IgD-negative memory B cell (primary cell): Measurements from ENCODE around the gene NUBP2. TPM values are rescaled to one million over a fixed set of nuclear protein-coding genes. Genes with fewer than 3 reads are reported as not detected.

Experiments used
- H3K27ac Mint-ChIP-seq, 3 donors: one replicate each; pipeline ENCODE4 v1.8.0; 2020 to 2022; ENCODE audit warnings: mild to moderate bottlenecking in 3 of 3, mixed read lengths in 3 of 3, moderate library complexity in 1 of 3
- H3K27me3 Mint-ChIP-seq: one replicate; pipeline ENCODE4 v1.8.0; 2021; ENCODE audit warnings: mixed read lengths
- H3K36me3 Mint-ChIP-seq: one replicate; pipeline ENCODE4 v1.8.0; 2020; ENCODE audit warnings: mild to moderate bottlenecking, mixed read lengths
- H3K4me1 Mint-ChIP-seq, 3 donors: one replicate each; pipeline ENCODE4 v1.8.0; 2020 to 2022; ENCODE audit warnings: mixed read lengths in 3 of 3, mild to moderate bottlenecking in 1 of 3
- H3K4me3 Mint-ChIP-seq, 4 donors: one replicate each; pipeline ENCODE4 v1.8.0; 2020 to 2022; ENCODE audit warnings: mild to moderate bottlenecking in 4 of 4, mixed read lengths in 4 of 4, moderate library complexity in 3 of 4
- H3K9me3 Mint-ChIP-seq, 3 donors: one replicate each; pipeline ENCODE4 v1.8.0; 2020 to 2021; ENCODE audit warnings: mixed read lengths in 3 of 3, mild to moderate bottlenecking in 1 of 3
- polyA plus RNA-seq: library from polyadenylated mRNA; unstranded; fragments of 300-500 nt; fragmentation: Illumina TruSeq; gene quantifications from one replicate; pipeline ENCODE4 v1.2.3, GENCODE V29; 2021

Gene NUBP2
- polyA plus RNA-seq: 76.9 TPM

- Mint-ChIP-seq H3K4me3 (peak within 1 kb of the TSS; percentile 90 to 96 (median 94)), H3K27ac (peak within 1 kb of the TSS; percentile 67 to 93 (median 87)), H3K36me3 (no peaks in the 10 kb centered on the region), H3K27me3 (no peaks in the 10 kb centered on the region), H3K4me1 (peaks cover 0 to 13% (median 5%) of the 10 kb centered on the region in 3 donors), H3K9me3 (no peaks in the 10 kb centered on the region)
Measured at GRCh38 chr16:1782408-1783264, at the start of gene NUBP2, which contains the start of gene SPSB3. TSS of gene NUBP2 (plus strand) at chr16:1782960. CDS start at chr16:1783021, 61 bp downstream. TSS of gene SPSB3 (minus strand) at chr16:1782571. CDS start at chr16:1781483, 1,088 bp downstream.

- Mint-ChIP-seq H3K4me3 (no peak overlapping the region), H3K4me1 (no peaks in the 10 kb centered on the region), H3K9me3 (peaks cover 0 to 1% (median 0%) of the 10 kb centered on the region in 3 donors), H3K27ac (no peak overlapping the region), H3K27me3 (no peaks in the 10 kb centered on the region), H3K36me3 (no peaks in the 10 kb centered on the region)
Measured at GRCh38 chr16:1734123-1734522, 48.6 kb upstream of the NUBP2 start.

GRCh38 chr16:1734816-1735215 is 47.9 kb upstream of the NUBP2 start:
- Mint-ChIP-seq H3K27ac (peak overlapping the region in 1 of 3 donors; percentile 12), H3K4me1 (no peaks in the 10 kb centered on the region), H3K4me3 (no peak overlapping the region), H3K27me3 (no peaks in the 10 kb centered on the region), H3K36me3 (no peaks in the 10 kb centered on the region), H3K9me3 (no peaks in the 10 kb centered on the region)

GRCh38 chr16:1740234-1740633 is 42.5 kb upstream of the NUBP2 start:
- H3K4me3 Mint-ChIP-seq: no peak overlapping the region
- no peak overlapping the region for H3K27ac Mint-ChIP-seq
- no peaks in the 10 kb centered on the region for H3K27me3 Mint-ChIP-seq
- H3K9me3 Mint-ChIP-seq: no peaks in the 10 kb centered on the region
- no peaks in the 10 kb centered on the region for H3K36me3 Mint-ChIP-seq
- no peaks in the 10 kb centered on the region for H3K4me1 Mint-ChIP-seq

GRCh38 chr16:1740781-1741490 is 41.8 kb upstream of the NUBP2 start:
- H3K36me3 Mint-ChIP-seq: no peaks in the 10 kb centered on the region
- H3K4me3 Mint-ChIP-seq: no peak overlapping the region
- no peaks in the 10 kb centered on the region for H3K27me3 Mint-ChIP-seq
- H3K4me1 Mint-ChIP-seq: no peaks in the 10 kb centered on the region
- H3K9me3 Mint-ChIP-seq: no peaks in the 10 kb centered on the region
- peak overlapping the region in 1 of 3 donors; percentile 76 for H3K27ac Mint-ChIP-seq

- Mint-ChIP-seq H3K9me3 (no peaks in the 10 kb centered on the region), H3K4me3 (no peak overlapping the region), H3K4me1 (no peaks in the 10 kb centered on the region), H3K36me3 (no peaks in the 10 kb centered on the region), H3K27ac (no peak overlapping the region), H3K27me3 (no peaks in the 10 kb centered on the region)
Measured at GRCh38 chr16:1741553-1742165, 41.1 kb upstream of the NUBP2 start.

GRCh38 chr16:1743376-1744337 is 39.1 kb upstream of the NUBP2 start:
- Mint-ChIP-seq H3K9me3 (no peaks in the 10 kb centered on the region), H3K36me3 (no peaks in the 10 kb centered on the region), H3K4me1 (no peaks in the 10 kb centered on the region), H3K27me3 (no peaks in the 10 kb centered on the region), H3K27ac (peak overlapping the region in 1 of 3 donors; percentile 43), H3K4me3 (no peak overlapping the region)

GRCh38 chr16:1744338-1744840 is 38.4 kb upstream of the NUBP2 start:
- no peaks in the 10 kb centered on the region for H3K4me1 Mint-ChIP-seq
- no peaks in the 10 kb centered on the region for H3K27me3 Mint-ChIP-seq
- peak overlapping the region in 2 of 3 donors; percentile 39 to 43 for H3K27ac Mint-ChIP-seq
- H3K36me3 Mint-ChIP-seq: no peaks in the 10 kb centered on the region
- no peak overlapping the region for H3K4me3 Mint-ChIP-seq
- no peaks in the 10 kb centered on the region for H3K9me3 Mint-ChIP-seq

- H3K27me3 Mint-ChIP-seq: no peaks in the 10 kb centered on the region
- H3K4me3 Mint-ChIP-seq: no peak overlapping the region
- H3K27ac Mint-ChIP-seq: peak overlapping the region in 2 of 3 donors; percentile 39 to 64
- no peaks in the 10 kb centered on the region for H3K36me3 Mint-ChIP-seq
- no peaks in the 10 kb centered on the region for H3K4me1 Mint-ChIP-seq
- no peaks in the 10 kb centered on the region for H3K9me3 Mint-ChIP-seq
Measured at GRCh38 chr16:1745181-1745899, 37.4 kb upstream of the NUBP2 start.

GRCh38 chr16:1745900-1746692 is 36.7 kb upstream of the NUBP2 start:
- no peaks in the 10 kb centered on the region for H3K27me3 Mint-ChIP-seq
- no peak overlapping the region for H3K27ac Mint-ChIP-seq
- no peaks in the 10 kb centered on the region for H3K4me1 Mint-ChIP-seq
- no peaks in the 10 kb centered on the region for H3K9me3 Mint-ChIP-seq
- no peaks in the 10 kb centered on the region for H3K36me3 Mint-ChIP-seq
- H3K4me3 Mint-ChIP-seq: no peak overlapping the region

GRCh38 chr16:1746693-1747195 is 36.0 kb upstream of the NUBP2 start:
- no peaks in the 10 kb centered on the region for H3K9me3 Mint-ChIP-seq
- no peaks in the 10 kb centered on the region for H3K27me3 Mint-ChIP-seq
- no peak overlapping the region for H3K27ac Mint-ChIP-seq
- H3K36me3 Mint-ChIP-seq: no peaks in the 10 kb centered on the region
- peak overlapping the region in 1 of 4 donors; percentile 17 for H3K4me3 Mint-ChIP-seq
- no peaks in the 10 kb centered on the region for H3K4me1 Mint-ChIP-seq

- no peak overlapping the region for H3K4me3 Mint-ChIP-seq
- H3K27ac Mint-ChIP-seq: no peak overlapping the region
- H3K9me3 Mint-ChIP-seq: no peaks in the 10 kb centered on the region
- H3K4me1 Mint-ChIP-seq: no peaks in the 10 kb centered on the region
- H3K27me3 Mint-ChIP-seq: no peaks in the 10 kb centered on the region
- no peaks in the 10 kb centered on the region for H3K36me3 Mint-ChIP-seq
Measured at GRCh38 chr16:1747934-1748333, 34.8 kb upstream of the NUBP2 start.
